HG03571 (cell line): ENCODE measurements around the gene EYA2.
"Not testable (repeated sequence)": the region's sequence is repeated elsewhere in the genome, so short reads cannot be mapped to it uniquely, and the experiment has no call there.

Source experiments
- ATAC-seq: cut with Tn5 transposase; IDR thresholded peaks from one replicate; pipeline ENCODE4 v1.9.1; 2021; ENCODE audit not compliant: unreplicated experiment

Gene EYA2

DNA sequence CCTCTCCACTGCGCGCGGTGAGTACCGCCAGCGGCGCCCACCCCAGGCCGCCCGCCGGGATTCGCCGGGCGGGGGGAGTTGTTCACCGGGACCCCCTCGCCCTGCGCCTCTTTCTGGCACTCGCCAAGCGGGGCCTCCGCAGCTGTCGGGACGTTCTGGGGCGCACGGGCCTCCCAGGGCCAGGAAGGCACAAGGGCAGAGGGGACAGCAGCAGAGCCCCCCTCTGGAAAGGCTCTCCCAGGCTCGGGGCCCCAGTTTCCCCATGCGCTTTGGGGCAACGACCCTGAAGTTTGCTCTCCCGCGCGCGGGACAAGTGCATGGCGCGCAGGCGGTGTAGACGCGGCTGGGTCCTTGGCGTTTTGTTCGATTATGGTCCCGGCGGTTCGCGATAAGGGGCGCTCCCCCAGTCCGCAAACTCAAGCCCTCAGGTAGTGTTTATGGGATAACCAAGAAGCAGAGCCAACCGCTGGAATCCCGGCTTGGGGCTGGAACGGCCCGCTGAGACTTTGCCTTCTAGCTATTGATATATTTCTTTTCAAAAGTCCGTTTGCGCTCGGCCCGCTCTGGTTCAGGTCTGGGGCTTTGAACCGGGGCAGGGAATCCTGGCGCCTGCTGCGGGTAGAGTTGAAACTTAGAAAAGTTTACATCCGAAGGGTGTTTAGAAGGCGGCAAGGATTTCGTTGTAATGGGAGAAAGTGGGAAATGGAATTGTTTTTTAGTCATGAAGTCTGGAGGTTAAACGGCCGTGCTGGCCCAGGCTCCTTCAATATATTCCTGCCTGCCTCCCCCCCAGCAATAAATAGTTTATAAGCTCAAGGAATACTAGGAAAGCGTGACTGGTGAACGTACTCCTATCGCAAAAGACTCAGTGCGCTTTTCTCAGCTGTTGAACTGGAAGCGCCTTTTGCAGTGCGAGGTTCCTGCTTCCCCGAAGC is 595 bp downstream of the EYA2 start:
- no peak for ATAC-seq

DNA sequence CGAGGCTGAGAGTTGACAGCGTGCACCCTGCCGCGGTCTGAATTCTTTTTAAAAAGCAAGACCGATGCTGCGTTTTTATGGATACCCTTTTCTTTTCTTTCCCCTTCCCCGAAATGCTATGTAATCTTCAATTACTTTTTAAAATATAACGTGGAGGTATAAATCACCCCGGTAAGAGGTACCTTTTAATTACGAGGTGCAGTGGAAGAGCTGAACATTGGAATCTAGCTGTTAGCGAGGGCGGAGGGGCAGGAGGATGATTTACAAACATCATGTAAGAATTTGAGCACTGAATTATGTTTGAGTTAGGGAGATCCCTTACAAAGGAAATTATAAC is 1.2 kb downstream of the EYA2 start:
- no peak for ATAC-seq

DNA sequence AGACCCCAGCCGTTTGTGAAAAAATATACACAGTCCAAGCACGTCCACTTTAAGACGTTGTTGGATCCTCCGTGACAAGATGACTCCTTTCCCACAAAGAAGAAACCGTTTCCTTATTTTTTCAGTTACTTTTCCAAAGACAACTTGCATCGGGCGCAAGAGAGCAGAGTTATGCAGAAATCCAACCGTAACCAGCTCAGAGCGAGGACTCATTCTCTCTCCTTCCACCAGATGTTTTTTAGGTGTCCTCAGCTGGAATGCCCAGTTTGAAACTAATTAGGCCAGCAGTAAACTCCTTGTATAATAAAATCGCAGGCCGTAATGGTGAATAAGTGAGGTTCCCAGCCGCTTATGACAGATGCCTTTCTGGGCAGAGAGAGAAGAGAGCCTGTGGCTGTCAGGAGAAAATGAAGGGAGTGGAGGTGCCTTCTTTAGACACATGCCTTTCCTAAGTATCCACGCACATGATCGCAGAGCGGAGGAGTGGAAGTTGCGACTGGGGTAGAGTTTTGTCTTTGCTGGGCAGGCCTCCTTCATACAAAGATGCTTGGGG is 2.8 kb downstream of the EYA2 start:
- ATAC-seq, result no peak

DNA sequence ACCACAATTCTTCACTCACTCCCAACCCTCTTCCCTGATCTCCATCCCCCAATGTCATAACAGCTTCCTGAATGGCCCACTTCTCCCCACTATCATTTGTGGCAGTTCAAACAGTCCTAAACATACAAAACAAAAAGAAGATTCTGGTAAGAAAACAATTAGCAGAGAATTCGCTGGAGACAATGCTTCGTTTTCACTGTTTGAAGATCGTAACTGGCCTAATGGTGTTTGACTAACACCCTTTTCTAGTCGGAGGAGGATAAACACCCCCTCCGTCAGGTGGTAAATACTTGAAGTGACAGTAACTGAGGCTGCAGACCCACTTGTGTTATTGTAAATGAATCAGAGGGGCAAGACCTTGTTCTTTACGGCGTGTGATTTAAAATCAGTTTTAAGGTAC is 3.8 kb downstream of the EYA2 start:
- no peak for ATAC-seq

DNA sequence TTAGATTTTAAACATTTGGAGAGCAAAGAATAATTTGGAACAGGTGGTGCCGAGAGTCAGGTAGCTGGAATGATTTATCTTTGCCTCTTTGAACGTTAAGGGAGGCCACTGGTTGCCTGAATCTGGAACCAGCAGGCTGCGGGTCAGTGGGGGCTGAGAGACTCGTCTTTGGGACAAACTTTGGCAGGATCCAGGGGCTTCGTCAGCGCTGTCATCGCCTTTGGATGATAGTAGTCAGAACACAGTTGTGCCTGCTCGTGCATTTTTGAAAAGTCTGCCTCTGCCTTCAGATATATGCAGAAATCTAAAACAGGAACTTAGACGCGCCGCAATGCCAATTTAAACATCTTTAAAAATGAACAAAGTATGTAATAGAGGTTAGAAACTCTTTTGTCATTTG is 5.0 kb downstream of the EYA2 start:
- ATAC-seq, result no peak

DNA sequence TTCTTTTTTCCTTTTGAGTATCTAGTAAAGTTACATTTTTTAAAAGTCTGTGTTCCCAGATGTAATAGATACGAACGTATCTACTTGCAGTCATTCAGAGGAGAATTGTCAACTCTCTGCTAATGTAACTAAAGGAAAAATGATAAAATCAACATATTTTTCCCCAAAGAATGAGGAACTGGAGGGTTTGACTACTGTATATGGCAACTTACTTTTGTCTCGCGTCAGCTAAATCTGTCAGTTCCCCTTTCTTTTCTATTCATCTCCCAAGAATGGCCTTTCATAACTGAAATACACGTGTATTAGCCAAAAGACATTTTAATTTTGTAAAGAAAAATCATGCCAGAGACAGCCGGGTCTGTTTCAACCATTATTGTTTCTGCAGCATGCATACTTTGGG is 5.4 kb downstream of the EYA2 start:
- no peak for ATAC-seq

DNA sequence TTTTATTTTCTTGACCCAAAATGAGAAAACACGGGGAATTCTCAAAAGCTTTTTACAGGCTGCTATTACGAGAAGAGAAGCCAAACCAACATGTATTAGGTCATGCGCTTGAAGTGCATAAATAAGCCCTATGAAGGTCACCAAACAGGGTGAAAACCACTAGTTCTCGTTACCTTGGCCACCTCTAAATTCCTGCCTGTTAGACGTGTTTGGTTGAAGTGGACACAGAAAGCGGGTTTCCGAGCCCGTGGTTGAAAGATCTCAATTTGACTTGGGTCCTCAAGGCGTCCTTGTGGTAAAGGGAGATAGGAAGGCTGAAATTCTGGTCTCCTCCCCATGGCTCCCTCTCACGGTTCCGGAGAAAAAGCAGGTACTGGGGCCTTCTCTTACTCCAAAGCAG is 6.2 kb downstream of the EYA2 start:
- no peak for ATAC-seq

DNA sequence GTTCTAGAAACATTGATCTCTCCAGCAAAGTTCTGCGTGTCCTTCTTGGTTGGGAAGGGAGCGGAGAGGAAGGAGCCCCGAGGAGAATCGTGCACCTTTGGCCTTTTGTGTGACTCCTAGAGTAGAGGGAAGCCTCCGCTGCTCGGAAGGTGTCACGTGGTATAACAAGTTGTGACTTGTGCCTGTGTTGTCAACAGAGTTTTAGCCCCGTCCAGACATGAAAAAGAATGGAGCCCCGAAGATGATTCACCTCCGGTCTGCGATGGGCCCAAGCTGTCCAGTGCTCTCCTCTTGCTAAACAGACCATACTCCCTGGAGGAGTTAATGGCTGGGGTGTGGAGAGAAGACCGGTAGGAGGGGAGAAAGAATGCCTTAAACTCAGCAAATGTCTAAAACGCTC is 7.0 kb downstream of the EYA2 start:
- ATAC-seq, result no peak

DNA sequence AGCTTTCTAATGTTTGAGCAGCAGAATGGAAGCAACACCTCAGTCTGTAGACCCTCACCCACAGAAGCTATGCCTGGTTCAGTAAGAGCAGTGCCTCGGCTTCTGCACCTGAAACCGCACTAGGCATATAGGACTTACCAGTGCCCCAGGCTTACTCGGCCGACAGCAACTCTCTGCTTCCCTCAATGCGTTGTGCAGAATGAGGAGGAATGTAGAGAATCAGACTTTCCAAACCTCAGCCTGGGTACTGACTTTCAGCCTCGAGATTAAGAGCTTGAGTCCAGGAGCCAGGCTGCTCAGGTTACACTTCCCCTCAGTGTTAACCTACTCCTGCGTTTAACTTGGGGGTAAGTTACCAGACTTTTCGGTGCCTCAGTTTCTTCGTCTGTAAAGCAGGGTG is 8.6 kb downstream of the EYA2 start:
- ATAC-seq, result no peak

DNA sequence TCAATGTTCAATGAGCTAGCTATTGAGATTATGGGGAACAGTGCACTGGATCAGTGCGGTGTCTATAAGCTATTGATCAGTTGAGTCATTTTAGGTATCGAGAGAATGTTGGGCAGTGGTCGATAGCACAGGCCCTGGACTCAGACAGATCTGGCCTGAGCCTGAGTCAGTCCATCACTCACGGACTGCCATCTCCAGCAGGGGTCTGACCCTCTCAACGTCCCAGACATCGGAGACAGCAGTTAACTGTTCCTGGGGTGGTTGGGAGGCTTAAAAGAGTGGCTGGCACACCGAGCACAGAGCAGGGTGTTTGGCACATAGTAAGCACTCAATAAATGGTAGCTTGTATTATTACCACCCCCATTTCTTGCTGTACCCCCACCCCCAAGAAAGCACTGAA is 9.3 kb downstream of the EYA2 start:
- ATAC-seq, result no peak

DNA sequence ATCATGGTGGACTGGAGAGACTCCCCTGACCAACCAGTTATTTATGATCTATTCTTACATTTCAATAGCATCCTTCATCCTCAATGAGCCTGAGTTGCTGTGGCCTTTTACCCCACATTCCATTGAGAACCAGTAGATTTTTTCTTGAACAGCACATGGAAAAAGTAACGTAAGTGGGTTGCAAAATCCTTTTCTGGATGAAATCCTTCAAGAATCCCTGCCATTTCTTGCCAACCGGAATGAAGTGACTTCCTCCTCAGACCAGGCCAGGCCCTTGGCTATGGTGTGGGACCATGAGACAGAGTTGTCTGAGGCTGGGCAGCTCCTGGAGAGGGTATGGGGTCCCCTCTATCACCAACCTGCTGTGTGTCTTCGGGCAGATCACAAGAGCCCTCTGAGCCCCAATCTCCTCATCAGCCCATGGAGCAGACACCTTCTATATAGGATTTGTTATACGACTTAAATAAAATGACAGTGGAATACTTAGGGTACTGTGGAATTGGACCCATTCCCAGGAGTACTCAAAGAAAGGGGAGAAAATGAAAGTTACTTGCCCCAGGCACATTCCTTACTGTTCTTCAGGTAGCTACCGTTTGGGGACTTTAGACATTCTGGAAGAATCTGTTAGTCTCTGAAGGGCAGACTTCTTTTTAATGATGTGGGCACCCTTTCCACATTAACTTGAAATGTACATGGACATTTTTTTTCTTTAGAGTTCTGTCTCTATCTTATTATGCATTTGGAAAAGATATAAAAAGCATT is 10.9 kb downstream of the EYA2 start:
- ATAC-seq, result no peak

DNA sequence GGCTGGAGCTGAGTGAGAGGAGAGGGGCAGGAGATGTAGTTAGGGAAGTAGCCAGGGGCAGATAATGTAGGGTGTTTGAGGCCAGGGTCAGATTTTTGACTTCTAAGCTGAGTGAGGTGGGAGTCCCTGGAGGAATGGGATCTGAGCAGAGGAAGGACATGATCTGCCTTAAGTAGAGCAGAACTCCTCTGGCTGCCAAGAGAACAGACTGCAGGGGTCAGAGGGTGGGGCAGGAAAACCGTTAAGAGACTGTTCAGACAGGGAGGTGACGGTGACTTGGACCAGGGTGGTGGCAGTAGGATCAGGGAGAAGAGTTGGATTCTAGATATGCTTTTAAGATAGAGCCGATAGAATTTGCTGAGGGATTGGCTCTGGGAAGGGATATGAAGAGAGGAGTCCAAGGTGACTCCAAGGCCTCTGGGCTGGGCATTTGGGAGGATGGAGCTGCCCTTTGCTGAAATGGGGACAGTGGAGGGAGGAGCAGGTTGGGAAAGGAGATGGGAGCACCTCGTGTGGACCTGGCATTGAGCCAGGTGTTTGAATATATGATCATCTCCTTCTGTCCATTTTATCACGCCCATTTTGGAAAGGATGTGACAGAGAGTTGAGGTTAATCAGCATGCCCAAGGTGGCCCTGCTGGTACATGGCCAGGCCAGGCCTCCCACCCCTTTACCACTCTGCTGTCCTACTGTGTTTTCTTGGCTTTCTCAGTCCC is 18.8 kb downstream of the EYA2 start:
- ATAC-seq, result no peak

DNA sequence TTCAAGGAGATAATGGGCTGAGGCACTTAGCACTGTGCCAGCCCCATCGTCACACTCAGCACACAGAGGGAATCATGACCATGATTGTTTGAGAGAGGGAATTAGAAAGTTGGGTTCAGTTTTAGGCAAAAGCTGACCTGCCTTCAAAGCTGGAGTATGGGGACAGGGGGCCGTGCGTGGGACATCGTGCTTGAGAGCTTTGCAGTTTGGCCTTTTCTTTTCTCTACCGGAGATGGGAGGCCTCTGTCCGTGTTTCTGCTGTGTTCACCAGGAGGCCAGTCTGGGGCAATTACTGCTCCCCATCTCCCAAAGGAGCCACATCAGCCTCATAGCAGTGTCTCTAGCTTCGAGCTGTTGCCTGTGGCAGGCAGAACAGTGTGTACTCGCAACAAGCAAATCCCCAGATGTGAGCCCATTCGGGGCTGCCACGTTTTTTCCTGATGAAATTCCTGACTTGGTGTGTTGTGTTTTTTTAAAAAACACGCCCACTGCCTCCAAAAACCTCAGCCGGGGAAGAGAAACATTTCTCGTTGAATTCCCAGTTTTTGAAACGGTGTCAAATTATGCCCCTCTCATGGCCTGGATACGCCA is 20.2 kb downstream of the EYA2 start:
- ATAC-seq, result no peak

DNA sequence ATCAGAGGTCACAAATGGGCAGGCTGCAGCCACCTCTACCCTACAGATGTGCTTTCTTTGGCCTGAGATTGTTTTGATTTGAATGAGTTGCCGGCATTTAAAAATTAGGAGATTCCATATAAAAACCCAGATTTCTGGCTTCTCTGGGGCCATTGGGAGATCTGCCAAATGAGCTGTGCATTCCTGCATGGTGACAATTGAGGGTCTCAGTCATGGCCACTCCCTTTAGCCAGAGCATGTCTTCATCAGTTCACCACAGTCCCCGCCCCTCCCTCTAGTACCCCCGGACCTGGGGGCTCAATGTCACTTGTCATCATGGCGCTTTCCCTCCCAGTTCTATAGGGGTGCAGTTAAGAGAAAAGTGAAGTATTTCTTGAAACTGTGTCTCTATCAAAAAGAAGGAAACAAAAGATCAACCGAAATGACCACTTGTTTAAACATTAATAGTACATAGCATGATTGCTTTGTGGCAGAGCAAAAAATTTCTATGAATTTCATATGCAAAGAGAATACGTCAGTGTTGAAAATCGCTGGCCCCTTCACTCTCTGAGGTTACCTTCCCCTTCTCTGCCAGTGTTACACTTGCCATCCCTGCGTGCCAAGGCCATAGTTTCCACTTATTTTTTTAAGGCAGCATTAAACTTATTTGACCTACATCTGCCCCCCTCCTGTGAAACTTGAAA is 21.1 kb downstream of the EYA2 start:
- ATAC-seq, result no peak

DNA sequence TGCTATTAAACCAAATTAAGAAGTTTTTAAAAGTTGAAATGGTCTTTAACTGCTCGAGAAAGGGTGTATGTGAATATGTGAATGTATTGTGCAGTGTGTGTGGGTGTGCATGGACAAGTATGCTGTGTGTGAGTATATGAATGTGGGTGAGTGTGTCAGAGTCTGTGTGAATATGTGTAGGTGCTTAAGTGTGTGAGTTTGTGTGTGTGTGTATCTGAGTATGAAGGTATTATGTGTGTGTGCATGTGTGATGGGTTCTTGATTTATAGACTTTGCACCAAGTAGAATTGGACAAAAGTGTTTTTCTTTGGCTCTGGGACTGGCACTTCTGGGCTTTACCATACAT is 21.6 kb downstream of the EYA2 start:
- ATAC-seq, result no peak

DNA sequence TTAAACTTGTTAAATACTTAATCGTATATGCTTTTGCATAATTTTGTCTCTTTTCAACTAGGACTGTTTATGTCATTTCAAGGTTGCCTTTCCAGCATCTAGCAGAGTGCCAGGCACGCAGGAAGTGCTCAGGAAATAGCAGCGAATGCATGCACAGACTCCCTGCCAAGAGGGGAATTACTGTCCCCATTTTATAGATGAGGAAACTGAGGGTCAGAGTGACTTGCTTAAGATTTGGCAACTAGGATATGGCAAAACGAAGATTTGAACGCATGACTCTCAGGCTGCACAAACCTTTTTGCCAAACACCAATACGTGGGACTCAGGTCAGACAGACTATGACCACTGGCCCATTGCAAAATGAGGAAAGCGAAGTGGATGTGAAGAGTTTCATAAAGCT is 22.5 kb downstream of the EYA2 start:
- ATAC-seq, result no peak

DNA sequence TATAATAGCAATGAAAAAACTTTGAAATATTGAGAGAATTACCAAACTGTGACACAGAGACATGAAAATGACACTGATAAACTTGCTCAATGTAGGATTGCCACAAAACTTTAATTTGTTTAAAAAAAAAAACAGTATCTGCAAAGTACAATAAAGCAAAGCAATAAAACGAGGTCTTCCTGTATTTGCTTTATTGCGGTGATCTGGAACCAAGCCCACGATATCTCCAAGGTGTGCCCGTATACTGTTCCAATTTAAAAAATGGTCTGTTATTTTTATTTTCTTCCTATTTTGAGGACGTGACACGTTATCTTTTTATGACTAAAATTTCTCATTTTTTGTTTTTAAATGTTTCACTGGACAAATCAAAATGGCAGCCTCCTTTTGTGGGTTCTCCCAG is 25.5 kb downstream of the EYA2 start:
- no peak for ATAC-seq

DNA sequence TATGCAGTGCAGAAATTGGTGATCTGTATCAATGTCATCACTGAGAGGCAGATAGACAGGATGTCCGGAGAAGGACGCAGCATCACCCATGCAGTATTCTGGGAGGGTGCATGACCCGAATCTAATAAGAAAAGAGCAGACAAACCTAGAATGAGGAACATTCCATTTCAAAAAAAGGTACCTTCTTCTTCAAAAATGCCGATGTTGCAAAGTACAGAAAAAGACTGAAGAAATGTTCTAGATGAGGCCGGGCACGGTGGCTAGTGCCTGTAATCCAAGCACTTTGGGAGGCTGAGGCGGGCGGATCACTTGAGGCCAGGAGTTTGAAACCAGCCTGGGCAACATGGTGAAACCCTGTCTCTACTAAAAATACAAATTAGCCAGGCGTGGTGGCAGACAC is 28.2 kb downstream of the EYA2 start:
- not testable (repeated sequence) for ATAC-seq

DNA sequence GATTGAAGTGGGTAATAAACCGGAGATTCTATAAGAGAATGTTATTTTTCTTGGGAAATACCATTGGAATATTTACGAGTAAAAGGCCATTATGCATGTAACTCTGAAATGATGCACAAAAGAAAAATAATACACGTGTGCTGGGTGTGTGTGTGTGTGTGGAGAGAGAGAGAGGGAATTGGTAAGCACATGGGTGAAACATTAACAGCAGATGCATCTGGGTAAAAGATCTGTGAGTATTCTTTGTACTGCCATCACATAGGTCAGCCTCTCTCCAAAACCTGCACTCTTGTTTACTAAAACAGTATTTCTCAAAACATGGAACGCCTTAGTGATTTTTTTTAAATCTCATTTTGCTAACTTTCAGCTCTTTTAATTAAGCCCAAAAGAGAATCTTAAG is 28.9 kb downstream of the EYA2 start:
- ATAC-seq, result no peak

DNA sequence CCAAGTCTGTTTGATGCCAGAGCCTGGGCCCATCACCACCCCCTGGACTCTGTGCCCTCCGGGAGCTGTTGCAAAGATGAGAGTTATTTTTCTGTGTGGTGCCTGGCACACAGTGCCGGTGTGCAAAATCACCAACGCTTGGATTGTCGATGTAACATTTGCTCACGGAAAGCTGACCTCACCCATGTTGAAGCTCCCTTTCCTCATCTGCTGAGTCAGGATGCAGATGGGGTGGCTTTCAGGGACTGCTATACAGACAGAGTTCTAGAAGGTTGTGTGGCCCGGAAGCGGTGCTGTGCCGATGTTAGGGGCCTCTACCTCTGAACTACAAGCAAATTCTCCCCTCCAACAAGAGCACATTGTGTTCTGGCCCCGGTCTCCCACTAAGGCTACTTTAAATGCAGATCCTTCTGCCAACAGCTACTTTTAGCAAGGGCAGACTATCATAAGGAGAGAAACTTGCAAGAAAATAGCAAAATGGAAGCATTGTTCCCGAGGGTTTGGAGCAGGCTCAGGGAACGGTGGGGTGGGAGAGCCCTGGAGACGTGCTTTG is 34.0 kb downstream of the EYA2 start:
- ATAC-seq, result no peak
